ENCODE measurements around the gene SCAMP4. TPM values are rescaled to one million over a fixed set of nuclear protein-coding genes. Genes with fewer than 3 reads are reported as not detected.
A peak's percentile ranks its signal among the peaks of the same experiment; 100 is the strongest.

Gene SCAMP4
- total RNA-seq, 1 experiment from 2014 or later: 29.2 TPM

DNA sequence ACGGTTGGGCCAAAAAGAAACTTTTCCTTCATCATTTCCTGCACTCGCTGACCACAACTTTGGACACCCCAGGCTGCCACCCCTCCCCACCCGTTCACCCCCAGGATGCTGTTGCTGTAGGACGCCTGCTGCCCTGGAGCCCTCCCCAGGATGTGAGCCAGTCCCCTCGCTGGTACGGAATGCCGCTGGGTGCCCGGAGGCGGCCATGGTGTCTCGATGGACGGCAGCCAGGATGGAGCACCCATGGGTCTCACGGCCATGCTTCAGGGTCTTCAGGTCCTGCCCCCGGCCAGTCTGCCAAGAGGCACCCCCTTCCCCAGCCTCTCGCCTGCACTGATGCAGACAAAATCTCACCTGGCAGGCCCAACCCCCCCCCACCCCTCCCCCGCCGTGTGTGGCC lies 20.3 kb downstream of the SCAMP4 start:
- H3K4me1 ChIP-seq: no peaks in the 10 kb centered on the region; the same call in 1 of the 2 replicates
- no peak for DNase-seq
- H3K9me3 ChIP-seq (replicated peaks): no peaks in the 10 kb centered on the region
- H3K27me3 ChIP-seq: 0 out of 2 replicates have a peak, but pooled peaks cover 2% of the 10 kb centered on the region
- no peak overlapping the region for H3K4me3 ChIP-seq
- H3K27ac ChIP-seq: no peak overlapping the region
- peaks cover 8% of the 10 kb centered on the region; the same call in 1 of the 2 replicates for H3K36me3 ChIP-seq

DNA sequence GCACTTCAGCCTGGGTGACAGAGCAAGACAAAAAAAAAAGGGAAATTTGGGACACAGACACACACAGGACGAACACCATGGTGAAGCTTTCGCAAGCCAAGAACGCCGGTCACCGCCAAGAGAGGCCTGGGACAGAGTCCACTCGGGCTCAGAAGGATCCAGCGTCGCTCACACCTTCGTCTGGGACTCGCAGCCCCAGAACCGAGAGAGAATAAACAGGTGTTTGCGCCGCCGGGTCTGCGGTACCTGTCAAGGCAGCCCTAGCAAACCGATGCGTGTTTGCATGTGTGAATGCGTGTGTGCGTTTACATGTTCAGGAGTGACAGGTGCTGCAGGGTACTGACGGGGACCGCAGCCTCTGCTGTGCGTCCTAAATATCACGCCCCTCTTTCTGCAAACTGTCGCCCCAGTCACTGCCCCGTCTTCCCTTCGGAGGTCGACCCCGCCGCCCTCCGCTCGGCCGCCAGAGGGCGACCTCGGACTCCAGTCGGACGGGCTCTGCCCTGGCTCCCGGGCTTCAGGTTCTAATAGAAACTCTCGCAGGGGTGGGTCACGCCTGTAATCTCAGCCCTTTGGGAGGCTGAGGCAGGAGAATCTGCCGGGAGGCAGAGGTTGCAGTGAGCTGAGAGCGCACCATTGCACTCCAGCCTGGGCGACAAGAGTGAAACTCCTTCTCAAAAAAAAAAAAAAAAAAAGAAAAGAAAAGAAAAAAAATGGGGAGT lies 24.0 kb downstream of the SCAMP4 start:
- DNase-seq: peak; percentile 77 to 83

DNA sequence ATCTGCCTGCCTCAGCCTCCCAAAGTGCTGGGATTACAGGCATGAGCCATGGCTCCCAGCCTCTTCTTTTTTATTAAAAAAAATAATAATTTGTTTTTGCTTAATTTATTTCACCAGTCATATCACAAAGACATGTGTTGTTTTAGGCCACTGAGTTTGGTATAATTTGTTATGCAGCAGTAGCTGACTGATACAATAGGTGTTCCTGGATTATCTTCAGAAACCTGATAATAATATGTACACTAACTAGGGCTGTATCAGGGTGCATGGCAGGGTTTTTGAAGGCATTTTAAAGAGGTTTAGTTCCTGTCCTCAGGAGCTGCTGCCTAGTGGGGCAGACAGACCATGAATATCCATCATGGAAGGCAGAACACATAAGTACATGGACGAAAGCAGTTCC lies 26.2 kb downstream of the SCAMP4 start:
- Histone ChIP-seq H3K4me1 (peaks cover 6% of the 10 kb centered on the region; the same call in 1 of the 2 replicates), H3K27ac (no peak overlapping the region), H3K9me3 (replicated peaks) (peaks cover 4% of the 10 kb centered on the region), H3K4me3 (no peak overlapping the region), H3K36me3 (no peaks in the 10 kb centered on the region), H3K27me3 (0 out of 2 replicates have a peak, but pooled peaks cover 2% of the 10 kb centered on the region)
- no peak for DNase-seq

More for the DNA sequence above, 24.0 kb downstream of the SCAMP4 start:
- peaks cover 4% of the 10 kb centered on the region for H3K9me3 ChIP-seq (replicated peaks)
- H3K36me3 ChIP-seq: no peaks in the 10 kb centered on the region
- no peak overlapping the region for H3K4me3 ChIP-seq
- no peak overlapping the region for H3K27ac ChIP-seq
- 0 out of 2 replicates have a peak, but pooled peaks cover 2% of the 10 kb centered on the region for H3K27me3 ChIP-seq
- no peaks in the 10 kb centered on the region; the same call in 1 of the 2 replicates for H3K4me1 ChIP-seq

DNA sequence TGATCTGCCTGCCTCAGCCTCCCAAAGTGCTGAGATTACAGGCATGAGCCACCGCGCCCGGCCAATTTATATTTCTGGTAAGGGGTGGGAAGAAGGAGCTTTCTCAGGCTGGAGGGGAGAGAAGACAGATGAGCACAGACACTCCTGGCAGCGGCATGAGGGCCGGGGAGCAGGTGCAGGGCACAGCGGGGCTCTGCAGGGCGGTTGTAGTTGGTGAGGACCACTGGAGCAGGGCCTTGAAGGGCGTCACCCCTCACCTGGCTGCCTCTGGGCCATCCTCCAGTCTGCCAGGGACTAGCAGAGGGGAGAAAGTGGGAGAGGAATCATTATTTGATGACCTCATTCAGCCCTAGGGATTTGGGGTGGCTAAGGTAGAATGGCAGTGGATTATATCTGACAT lies 27.2 kb downstream of the SCAMP4 start:
- Histone ChIP-seq H3K4me1 (peaks cover 8% of the 10 kb centered on the region; the same call in 1 of the 2 replicates), H3K9me3 (replicated peaks) (peaks cover 4% of the 10 kb centered on the region), H3K27ac (no peak overlapping the region), H3K36me3 (no peaks in the 10 kb centered on the region), H3K4me3 (no peak overlapping the region), H3K27me3 (0 out of 2 replicates have a peak, but pooled peaks cover 2% of the 10 kb centered on the region)
- DNase-seq: no peak

DNA sequence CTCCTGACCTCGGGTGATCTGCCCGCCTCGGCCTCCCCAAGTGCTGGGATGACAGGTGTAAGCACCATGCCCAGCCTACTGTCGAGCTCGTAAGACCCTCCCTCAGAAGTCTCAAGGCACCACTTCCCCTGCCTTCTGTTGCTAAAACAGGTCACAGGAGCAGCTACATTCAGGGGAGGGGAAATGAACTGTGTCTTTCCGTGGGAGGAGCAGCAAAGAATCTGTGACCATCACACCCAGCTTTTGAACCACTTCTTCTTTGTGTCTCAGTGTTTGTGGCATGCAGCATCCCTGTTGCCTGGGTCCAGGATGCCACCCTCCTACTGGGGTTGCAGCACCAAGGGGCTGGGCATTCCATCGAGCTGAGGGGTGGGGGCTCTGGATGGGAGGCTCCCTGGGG lies 28.0 kb downstream of the SCAMP4 start:
- DNase-seq: no peak
- peaks cover 8% of the 10 kb centered on the region; the same call in 1 of the 2 replicates for H3K4me1 ChIP-seq
- no peak overlapping the region for H3K4me3 ChIP-seq
- 0 out of 2 replicates have a peak, but pooled peaks cover 2% of the 10 kb centered on the region for H3K27me3 ChIP-seq
- peaks cover 4% of the 10 kb centered on the region for H3K9me3 ChIP-seq (replicated peaks)
- no peak overlapping the region for H3K27ac ChIP-seq
- H3K36me3 ChIP-seq: no peaks in the 10 kb centered on the region

DNA sequence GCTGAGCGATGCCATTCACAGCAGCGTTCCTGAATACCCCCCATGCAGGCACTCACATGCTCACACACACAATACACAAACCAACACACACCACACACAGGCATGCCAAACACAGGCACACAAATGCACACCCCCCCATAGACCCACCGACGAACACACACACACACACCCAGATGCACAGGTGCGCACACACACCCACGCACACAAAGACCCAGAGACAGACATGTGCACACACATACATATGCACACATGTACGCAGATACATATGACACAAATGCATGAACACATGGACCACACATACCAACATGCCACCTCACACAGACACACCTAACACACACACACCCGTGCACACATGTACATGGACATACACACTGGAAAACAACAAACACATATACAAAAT lies 28.7 kb downstream of the SCAMP4 start:
- Histone ChIP-seq H3K4me3 (no peak overlapping the region), H3K27me3 (0 out of 2 replicates have a peak, but pooled peaks cover 2% of the 10 kb centered on the region)

DNA sequence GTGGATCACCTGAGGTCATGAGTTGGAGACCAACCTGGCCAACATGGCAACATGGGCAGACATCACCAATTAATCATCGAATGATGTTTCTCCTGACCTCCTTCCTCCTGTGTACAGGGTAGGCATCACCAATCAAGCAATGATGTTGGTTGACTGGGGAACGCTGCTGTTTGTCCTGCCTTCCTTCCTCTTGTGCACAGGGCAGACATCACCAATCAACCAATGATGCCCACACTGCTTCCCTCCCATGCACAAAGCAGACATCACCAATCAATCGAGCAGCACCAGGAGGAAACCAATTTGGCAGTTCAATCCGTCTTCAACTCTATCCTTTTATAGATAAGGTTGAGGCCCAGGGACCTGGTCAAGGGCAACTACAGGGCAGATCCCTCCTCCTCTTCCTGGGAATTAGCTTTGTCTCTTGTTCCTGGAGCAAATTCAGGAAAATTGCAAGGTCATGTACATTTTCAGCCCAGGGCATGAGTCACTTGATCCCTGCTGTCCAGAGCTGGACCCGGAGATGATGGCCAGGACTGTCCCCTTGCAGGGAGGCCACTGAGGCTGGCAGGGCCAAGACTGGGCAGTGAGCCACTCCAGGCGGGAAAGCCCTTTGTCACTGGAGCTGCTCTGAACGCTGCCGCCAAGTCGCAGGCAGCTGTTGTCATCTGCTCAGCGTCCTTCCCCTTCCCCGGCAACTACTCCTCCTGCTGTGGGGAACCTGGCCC lies 30.4 kb downstream of the SCAMP4 start:
- Histone ChIP-seq H3K4me3 (peak overlapping the region; percentile 12), H3K9me3 (replicated peaks) (peaks cover 4% of the 10 kb centered on the region), H3K27ac (peak overlapping the region; percentile 60), H3K4me1 (peaks cover 11% of the 10 kb centered on the region), H3K36me3 (no peaks in the 10 kb centered on the region), H3K27me3 (no peaks in the 10 kb centered on the region)
- peak; percentile 75 to 78 for DNase-seq

More for the DNA sequence above, 28.7 kb downstream of the SCAMP4 start:
- no peak overlapping the region for H3K27ac ChIP-seq
- no peaks in the 10 kb centered on the region for H3K36me3 ChIP-seq
- peaks cover 4% of the 10 kb centered on the region for H3K9me3 ChIP-seq (replicated peaks)
- DNase-seq: no peak
- peaks cover 8% of the 10 kb centered on the region; the same call in 1 of the 2 replicates for H3K4me1 ChIP-seq

DNA sequence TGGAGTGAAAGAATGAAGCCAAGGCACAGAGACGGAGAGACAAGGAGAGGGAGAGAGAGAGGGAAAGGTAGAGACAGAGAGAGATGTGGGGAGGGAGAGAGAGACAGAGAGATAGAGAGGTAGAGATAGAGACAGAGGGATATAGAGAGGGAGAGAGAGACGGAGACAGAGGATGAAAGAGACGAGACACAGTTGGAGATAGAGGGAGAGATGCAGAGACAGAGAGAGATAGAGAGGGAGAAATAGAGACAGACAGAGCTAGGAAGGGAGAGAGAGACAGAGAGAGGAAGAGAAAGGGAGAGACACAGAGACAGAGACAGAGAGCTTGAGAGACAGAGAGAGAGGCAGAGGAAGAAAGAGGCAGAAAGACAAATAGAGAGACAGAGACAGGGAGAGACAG lies 31.2 kb downstream of the SCAMP4 start:
- no peak for DNase-seq
- no peaks in the 10 kb centered on the region for H3K27me3 ChIP-seq
- peaks cover 3% of the 10 kb centered on the region for H3K9me3 ChIP-seq (replicated peaks)
- H3K36me3 ChIP-seq: no peaks in the 10 kb centered on the region
- peaks cover 11% of the 10 kb centered on the region for H3K4me1 ChIP-seq
- H3K27ac ChIP-seq: peak overlapping the region; percentile 60
- H3K4me3 ChIP-seq: peak overlapping the region; percentile 12

DNA sequence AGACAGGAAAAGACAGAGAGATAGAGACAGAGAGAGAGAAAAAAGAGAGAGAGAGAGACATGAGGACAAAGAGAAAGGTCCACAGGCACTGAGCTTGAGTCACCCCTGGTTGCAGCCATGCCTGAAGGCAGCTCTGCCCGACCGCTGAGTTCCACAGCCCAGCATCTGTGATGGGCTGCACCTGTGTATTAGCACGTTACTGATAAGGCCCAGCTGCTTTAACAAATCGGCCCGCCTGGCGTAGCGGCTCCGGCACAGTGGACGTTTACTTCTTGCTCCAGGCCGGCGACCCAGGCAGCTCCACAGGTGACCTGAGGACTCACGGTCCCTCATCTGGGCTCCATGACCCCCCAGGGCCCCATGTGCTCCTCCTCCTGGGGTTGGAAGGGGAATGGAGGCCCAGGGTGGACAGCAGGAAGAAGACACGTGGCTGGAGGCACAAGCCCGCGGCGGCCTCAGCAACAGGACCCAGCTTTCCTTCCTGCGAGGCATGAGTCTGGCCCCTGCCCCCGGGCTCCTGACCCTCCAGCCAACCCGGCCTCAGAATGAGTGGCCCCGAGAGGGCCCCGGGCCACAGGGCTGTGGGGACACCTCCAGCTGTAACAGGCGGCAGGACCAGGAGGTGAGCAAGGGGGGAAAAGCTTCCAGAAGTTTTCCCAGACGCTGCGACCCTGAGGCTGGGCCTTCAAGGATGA lies 31.9 kb downstream of the SCAMP4 start:
- no peak overlapping the region for H3K27ac ChIP-seq
- H3K36me3 ChIP-seq: no peaks in the 10 kb centered on the region
- no peak overlapping the region for H3K4me3 ChIP-seq
- no peaks in the 10 kb centered on the region for H3K27me3 ChIP-seq
- DNase-seq: no peak
- H3K4me1 ChIP-seq: peaks cover 11% of the 10 kb centered on the region
- H3K9me3 ChIP-seq (replicated peaks): no peaks in the 10 kb centered on the region

DNA sequence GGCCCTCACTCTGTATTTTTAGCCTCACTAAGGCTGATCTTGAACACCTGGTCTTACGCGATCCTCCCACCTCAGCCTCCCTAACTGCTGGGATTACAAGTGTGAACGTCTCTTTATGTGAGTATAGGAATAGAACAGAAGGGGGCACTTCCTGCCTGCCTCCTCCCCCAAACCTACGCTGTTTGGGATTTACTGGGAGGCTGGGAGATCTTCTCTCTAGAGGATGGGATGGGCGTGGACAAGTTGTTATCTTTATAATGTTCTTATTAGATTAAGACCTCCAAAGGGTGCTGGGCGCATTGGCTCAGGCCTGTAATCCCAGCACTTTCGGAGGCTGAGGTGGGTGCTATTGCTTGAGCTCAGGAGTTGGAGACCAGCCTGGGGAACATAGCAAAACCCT lies 32.9 kb downstream of the SCAMP4 start:
- Histone ChIP-seq H3K4me3 (no peak overlapping the region), H3K36me3 (no peaks in the 10 kb centered on the region), H3K9me3 (replicated peaks) (no peaks in the 10 kb centered on the region), H3K4me1 (peaks cover 11% of the 10 kb centered on the region), H3K27ac (no peak overlapping the region), H3K27me3 (no peaks in the 10 kb centered on the region)
- no peak for DNase-seq

DNA sequence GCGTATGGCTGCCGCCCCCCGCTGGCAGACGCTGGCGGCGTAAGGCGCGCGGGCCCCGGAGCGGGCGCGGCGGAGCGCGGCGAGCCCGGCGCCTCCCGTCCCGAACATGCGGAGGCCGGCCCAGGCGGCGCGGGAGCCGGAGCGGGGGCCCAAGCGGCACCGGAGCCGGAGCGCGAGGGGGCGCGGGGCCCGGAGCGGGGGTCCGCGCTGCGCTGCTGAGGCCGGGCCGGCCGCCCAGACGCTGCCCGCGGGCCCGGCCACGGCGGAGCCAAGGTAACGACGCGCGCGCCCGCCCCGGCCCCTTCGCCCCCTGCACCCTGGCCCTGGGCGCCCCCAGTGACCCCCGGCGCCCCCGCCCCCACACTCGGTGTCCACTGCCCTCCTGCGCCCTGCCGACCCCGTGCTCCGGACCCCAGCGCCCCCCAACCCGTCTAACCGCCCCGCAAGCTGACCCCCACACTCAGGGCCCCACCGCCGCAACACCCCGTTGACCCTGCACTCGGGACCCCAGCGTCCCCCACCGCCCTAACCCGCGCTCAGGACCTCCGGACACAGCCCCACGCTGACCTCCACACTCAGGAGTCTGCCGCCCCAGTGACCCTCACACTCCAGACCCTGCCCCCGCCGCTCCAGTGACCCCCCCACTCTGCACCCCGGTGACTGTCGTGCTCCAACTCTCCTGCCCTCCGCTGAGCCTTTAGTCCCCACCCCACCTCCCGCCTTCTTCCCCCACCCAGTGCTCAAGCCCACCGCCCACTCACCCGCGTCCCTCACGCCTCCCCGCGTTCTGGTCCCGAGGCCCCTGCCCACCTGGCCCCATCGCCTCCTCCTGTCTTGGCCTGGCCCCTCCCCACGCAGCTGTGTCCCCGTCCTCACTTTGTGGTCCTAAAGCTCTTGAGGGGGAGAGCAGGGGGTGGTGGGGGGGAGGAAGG lies 36.2 kb downstream of the SCAMP4 start, which contains the start of gene CSNK1G2:
Gene CSNK1G2 (plus strand): TSS at position 27 of the 932 bp plus-strand sequence. CDS start 28,601 bp downstream, outside the sequence.
- peak within 1 kb of the TSS; percentile 70 for H3K4me3 ChIP-seq
- no peaks in the 10 kb centered on the region for H3K36me3 ChIP-seq
- no peaks in the 10 kb centered on the region for H3K9me3 ChIP-seq (replicated peaks)
- no peak for DNase-seq
- peaks cover 27% of the 10 kb centered on the region for H3K4me1 ChIP-seq
- no peaks in the 10 kb centered on the region for H3K27me3 ChIP-seq
- peak within 1 kb of the TSS; percentile 88 for H3K27ac ChIP-seq

DNA sequence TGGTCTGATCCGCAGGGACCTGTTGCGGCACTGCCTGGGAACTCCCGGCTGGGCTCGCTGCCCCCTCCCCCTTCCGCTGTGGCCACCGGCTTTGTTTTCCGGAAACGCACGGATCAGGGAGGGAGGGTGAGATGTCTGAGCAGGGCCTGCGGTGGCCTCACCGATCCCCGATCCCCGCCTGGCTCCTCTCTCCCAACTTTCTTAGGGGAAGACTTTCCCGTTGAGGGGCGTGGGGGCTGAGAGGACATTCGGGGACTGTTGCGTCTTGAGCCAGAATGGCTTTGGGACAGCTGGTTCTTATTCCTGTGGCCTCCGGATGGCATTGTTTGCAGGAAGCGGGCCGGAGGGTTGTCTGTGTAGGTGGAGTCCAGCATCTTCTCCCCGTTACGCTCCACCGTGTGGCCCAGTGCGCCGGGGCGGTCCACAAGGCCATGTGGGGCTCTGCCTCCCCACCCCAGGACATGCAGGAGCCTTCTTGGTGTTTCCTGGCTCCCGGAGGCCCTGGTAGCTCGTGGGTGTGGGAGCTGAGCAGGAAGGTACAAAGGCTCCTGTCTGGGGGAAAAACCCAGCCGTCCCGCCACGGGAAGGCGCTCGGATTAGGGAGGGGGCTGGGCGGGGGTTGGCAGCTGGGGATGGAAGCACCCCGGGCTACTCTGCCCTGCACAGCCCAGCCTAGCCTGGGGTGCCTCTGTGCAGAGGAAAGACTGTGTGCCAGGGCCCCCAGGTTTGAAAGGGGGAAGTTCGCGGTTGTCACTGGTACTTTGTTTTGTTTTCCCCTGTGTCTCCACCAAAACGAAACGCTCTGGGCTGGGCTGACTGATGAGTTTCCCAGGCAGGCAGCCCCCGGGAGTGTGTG lies 37.1 kb downstream of the SCAMP4 start:
- peaks cover 26% of the 10 kb centered on the region for H3K4me1 ChIP-seq
- H3K27ac ChIP-seq: peak overlapping the region; percentile 32

More for the DNA sequence above, 37.1 kb downstream of the SCAMP4 start:
- Histone ChIP-seq H3K4me3 (peak overlapping the region; percentile 62), H3K9me3 (replicated peaks) (no peaks in the 10 kb centered on the region), H3K36me3 (peaks cover 2% of the 10 kb centered on the region; the same call in 1 of the 2 replicates), H3K27me3 (no peaks in the 10 kb centered on the region)
- DNase-seq: peak; percentile 74 to 76
